ENCODE results near the gene CD68. TPM values are rescaled to one million over a fixed set of nuclear protein-coding genes. Genes with fewer than 3 reads are reported as not detected.

The CD68 gene, protein sequence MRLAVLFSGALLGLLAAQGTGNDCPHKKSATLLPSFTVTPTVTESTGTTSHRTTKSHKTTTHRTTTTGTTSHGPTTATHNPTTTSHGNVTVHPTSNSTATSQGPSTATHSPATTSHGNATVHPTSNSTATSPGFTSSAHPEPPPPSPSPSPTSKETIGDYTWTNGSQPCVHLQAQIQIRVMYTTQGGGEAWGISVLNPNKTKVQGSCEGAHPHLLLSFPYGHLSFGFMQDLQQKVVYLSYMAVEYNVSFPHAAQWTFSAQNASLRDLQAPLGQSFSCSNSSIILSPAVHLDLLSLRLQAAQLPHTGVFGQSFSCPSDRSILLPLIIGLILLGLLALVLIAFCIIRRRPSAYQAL
- polyA plus RNA-seq (2011; rRNA removed), result 58.2 and 93.2 TPM in 2 replicates
- polyA minus RNA-seq (2011; rRNA and poly(A)+ RNA removed), result 11.8 and 15.2 TPM in 2 replicates

DNA sequence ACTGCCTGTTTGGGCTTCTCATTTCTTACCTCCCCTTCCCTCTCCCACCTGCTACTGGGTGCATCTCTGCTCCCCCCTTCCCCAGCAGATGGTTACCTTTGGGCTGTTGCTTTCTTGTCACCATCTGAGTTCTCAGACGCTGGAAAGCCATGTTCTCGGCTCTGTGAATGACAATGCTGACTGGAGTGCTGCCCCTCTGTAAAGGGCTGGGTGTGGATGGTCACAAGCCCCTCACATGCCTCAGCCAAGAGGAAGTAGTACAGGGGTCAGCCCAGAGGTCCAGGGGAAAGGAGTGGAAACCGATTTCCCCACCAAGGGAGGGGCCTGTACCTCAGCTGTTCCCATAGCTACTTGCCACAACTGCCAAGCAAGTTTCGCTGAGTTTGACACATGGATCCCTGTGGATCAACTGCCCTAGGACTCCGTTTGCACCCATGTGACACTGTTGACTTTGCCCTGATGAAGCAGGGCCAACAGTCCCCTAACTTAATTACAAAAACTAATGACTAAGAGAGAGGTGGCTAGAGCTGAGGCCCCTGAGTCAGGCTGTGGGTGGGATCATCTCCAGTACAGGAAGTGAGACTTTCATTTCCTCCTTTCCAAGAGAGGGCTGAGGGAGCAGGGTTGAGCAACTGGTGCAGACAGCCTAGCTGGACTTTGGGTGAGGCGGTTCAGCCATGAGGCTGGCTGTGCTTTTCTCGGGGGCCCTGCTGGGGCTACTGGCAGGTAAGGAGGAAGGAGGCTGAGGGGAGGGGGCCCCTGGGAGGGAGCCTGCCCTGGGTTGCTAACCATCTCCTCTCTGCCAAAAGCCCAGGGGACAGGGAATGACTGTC lies at the start of gene CD68:
TSS of gene CD68 (plus strand) at position 638 of the 833 bp plus-strand sequence. CDS start at position 678, 40 bp downstream.
- ChIA-PET POLR2A (no interaction called here), CTCF (interaction anchor here (1.2 to 2.7 kb wide), 3 partner anchors 8 to 108 kb away, joined by 4 to 22 read pairs (median 4); partner anchors contain the start of genes SOX15 and TP53)
- TF ChIP-seq, protein P1, sequence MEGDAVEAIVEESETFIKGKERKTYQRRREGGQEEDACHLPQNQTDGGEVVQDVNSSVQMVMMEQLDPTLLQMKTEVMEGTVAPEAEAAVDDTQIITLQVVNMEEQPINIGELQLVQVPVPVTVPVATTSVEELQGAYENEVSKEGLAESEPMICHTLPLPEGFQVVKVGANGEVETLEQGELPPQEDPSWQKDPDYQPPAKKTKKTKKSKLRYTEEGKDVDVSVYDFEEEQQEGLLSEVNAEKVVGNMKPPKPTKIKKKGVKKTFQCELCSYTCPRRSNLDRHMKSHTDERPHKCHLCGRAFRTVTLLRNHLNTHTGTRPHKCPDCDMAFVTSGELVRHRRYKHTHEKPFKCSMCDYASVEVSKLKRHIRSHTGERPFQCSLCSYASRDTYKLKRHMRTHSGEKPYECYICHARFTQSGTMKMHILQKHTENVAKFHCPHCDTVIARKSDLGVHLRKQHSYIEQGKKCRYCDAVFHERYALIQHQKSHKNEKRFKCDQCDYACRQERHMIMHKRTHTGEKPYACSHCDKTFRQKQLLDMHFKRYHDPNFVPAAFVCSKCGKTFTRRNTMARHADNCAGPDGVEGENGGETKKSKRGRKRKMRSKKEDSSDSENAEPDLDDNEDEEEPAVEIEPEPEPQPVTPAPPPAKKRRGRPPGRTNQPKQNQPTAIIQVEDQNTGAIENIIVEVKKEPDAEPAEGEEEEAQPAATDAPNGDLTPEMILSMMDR (IDR thresholded peaks at IDR 0.05; ENCODE audit: insufficient read depth, low read depth, low read length), result no peak
- Histone ChIP-seq H3K4me3 (ENCODE audit: low read depth, low read length) (peak within 1 kb of the TSS; percentile 6; the same call in 1 of the 2 replicates), H3K36me3 (ENCODE audit: control insufficient read depth, insufficient read depth, low read length) (peaks cover 34% of the 10 kb centered on the region), H3K27me3 (ENCODE audit: control insufficient read depth, insufficient read depth, low read length) (no peaks in the 10 kb centered on the region)
- peak; percentile 76 for DNase-seq (ENCODE audit: low read depth)

DNA sequence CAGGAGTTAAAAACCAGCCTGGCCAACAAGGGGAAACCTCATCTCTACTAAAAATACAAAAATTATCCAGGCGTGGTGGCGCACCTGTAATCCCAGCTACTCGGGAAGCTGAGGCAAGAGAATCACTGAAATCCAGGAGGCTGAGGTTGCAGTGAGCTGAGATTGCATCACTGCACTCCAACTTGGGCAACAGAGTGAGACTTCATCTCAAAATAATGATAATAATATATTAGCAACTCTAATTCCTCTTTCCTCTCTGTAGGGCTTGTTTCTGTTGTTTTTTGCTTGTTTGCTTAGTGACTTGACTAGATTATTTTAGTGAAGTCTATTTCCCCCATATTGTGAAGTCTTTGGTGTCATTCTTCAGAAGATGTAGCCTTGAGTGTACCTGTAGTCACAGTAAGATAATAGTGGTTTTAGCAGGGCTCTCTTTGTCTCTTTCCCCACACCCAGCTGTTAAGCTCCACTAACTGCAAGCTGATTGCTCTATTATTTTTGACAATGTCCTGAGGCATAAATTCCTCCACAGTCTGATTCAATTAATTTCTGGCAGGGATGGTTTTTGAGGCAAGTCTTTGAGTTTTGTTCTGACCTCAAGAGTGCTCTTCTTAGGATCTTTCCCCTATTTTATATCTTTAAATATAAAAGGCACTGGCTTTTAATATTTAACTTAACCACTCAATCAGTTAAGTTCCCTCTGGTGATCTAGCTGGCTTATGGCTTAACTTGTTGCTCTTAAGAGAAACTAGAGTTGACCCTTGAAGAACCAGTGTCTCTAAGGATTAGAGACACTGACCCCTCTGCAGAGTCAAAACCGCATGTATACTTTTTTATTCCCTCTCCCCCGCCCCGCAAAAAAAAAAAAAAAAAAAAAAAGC lies 49.2 kb upstream of the CD68 start:
- no peaks in the 10 kb centered on the region for H3K36me3 ChIP-seq (ENCODE audit: control insufficient read depth, insufficient read depth, low read length)
- CTCF ChIA-PET, result interaction anchor here (0.6 to 1.2 kb wide), 3 partner anchors 9 to 30 kb away, joined by 3 to 5 read pairs (median 3); no protein-coding TSS in a partner anchor
- POLR2A ChIA-PET, result no interaction called here
- H3K4me3 ChIP-seq (ENCODE audit: low read depth, low read length), result no peak overlapping the region
- no peaks in the 10 kb centered on the region for H3K27me3 ChIP-seq (ENCODE audit: control insufficient read depth, insufficient read depth, low read length)
- TF ChIP-seq, protein P1 (IDR thresholded peaks at IDR 0.05; ENCODE audit: insufficient read depth, low read depth, low read length), result no peak
- no peak for DNase-seq (ENCODE audit: low read depth)

DNA sequence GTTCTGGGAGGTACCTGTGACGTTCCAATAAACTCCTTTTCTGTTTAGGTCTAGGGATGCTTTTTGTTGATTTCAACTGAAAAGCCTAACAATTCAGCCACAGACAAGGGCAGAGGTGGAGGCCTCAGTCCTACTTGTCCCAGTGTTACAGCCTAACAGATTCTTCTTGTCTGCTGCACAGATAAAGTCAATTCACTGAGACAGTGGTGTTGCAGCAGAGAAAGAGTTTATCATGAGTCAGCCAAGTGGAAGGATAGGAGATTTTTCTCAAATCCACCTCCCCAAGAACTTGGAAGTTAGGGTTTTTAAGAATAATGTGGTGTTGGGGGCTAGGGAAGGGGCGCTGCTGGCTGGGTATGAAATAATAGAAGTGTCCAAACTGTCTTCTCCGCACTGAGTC lies 41.4 kb upstream of the CD68 start:
- H3K27me3 ChIP-seq (ENCODE audit: control insufficient read depth, insufficient read depth, low read length), result peaks cover 2% of the 10 kb centered on the region; the same call in 1 of the 2 replicates
- TF ChIP-seq, protein P1 (IDR thresholded peaks at IDR 0.05; ENCODE audit: insufficient read depth, low read depth, low read length), result no peak
- DNase-seq (ENCODE audit: low read depth), result no peak
- no peaks in the 10 kb centered on the region for H3K36me3 ChIP-seq (ENCODE audit: control insufficient read depth, insufficient read depth, low read length)
- no peak overlapping the region for H3K4me3 ChIP-seq (ENCODE audit: low read depth, low read length)
- CTCF ChIA-PET, result no interaction called here
- POLR2A ChIA-PET, result no interaction called here

DNA sequence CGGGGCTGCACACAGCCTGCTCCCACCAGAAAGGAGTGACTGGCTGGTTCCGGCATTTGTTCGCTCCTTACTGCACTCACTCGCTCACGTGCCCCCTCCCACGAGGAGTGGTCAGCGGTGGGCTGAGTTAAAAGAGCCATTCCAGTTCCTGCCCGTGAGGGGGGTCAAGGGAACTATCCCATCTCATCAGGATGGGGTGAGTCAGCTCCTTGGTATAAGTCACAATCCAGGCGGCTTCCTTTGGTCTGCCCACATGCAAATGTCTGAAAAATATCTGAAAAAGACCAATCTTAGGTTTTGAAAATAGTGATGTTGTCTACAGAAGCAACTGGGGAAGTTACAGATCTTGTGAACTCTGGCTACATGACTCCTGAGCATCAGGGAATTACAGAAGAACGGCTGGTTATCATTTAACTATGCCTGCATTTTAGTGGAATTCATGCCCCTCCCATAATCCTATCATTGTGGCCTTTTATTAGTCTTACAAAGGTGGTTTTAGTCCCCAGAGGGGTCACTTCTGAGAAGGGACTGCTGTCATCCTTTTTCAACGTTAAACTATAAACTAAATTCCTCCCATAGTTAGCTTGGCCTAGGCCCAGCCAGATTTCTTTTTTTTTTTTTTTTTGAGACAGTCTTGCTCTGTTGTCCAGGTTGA lies 40.4 kb upstream of the CD68 start:
- ChIA-PET POLR2A (no interaction called here), CTCF (no interaction called here)
- H3K4me3 ChIP-seq (ENCODE audit: low read depth, low read length), result no peak overlapping the region
- H3K36me3 ChIP-seq (ENCODE audit: control insufficient read depth, insufficient read depth, low read length), result no peaks in the 10 kb centered on the region
- no peak for DNase-seq (ENCODE audit: low read depth)
- TF ChIP-seq, protein P1 (IDR thresholded peaks at IDR 0.05; ENCODE audit: insufficient read depth, low read depth, low read length), result no peak
- H3K27me3 ChIP-seq (ENCODE audit: control insufficient read depth, insufficient read depth, low read length), result peaks cover 2% of the 10 kb centered on the region; the same call in 1 of the 2 replicates

Measured in BJ (cell line).